NK-92 treated with Interleukin-12 subunit alpha and Interleukin-12 subunit beta, amount 100 ng/mL, for 24 hours (cell line): ENCODE measurements around the gene MCF2.
"Not testable (repeated sequence)": the region's sequence is repeated elsewhere in the genome, so short reads cannot be mapped to it uniquely, and the experiment has no call there.

Source experiments
- DNase-seq: peaks from one replicate; lab custom pipeline; 2025; lab: John Stamatoyannopoulos, UW

The MCF2 gene, protein sequence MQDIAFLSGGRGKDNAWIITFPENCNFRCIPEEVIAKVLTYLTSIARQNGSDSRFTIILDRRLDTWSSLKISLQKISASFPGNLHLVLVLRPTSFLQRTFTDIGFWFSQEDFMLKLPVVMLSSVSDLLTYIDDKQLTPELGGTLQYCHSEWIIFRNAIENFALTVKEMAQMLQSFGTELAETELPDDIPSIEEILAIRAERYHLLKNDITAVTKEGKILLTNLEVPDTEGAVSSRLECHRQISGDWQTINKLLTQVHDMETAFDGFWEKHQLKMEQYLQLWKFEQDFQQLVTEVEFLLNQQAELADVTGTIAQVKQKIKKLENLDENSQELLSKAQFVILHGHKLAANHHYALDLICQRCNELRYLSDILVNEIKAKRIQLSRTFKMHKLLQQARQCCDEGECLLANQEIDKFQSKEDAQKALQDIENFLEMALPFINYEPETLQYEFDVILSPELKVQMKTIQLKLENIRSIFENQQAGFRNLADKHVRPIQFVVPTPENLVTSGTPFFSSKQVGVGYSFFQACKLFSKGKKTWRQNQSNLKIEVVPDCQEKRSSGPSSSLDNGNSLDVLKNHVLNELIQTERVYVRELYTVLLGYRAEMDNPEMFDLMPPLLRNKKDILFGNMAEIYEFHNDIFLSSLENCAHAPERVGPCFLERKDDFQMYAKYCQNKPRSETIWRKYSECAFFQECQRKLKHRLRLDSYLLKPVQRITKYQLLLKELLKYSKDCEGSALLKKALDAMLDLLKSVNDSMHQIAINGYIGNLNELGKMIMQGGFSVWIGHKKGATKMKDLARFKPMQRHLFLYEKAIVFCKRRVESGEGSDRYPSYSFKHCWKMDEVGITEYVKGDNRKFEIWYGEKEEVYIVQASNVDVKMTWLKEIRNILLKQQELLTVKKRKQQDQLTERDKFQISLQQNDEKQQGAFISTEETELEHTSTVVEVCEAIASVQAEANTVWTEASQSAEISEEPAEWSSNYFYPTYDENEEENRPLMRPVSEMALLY

DNA sequence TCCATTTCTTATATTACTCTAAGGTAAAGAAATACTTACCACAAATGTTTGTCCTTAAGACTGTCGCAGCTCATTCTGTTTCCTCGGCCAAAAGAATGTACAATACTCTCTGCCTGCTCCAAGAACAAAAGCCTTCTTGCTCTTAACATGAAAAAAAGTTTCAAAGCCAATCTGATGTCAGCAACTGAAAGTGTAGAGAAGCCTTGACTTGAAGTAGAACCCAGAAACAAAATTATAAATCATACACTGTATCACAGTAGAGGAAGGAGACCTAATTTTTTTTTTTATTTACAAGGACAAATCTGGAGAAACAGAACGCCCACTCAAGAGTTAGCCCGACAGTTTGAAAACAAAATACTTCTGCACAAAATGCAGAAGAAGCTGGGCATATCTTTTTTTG is at the start of gene MCF2:
TSS of gene MCF2 (minus strand) at position 101 of the 400 bp plus-strand sequence. CDS start 56,423 bp downstream, outside the sequence.
- no peak for DNase-seq

GRCh38 chrX:139751053-139751452 is 43.1 kb upstream of the MCF2 start:
- no peak for DNase-seq

- DNase-seq = no peak
These were observed 42.4 kb upstream of the MCF2 start for GRCh38 chrX:139750390-139750789.

DNA sequence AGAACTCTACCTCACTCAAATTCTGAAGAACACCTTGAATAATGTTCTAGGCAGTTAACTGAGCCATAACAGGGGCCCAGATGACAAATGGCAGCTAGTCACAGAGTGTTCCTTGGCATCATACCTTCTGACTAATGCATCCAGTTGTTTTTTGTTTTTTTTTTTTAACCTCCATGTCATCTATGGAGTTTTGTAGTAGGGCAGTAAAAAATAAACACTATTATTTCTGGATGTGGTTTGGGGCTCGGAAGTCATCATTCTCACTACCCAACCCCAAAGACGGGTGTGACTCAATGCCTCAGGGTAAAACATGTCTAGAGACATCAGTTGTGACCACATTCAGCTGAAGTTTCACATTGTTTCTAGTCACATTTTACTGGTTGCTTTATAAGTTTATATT is 31.2 kb upstream of the MCF2 start:
- peak; percentile 4 for DNase-seq

GRCh38 chrX:139738581-139738980 is 30.6 kb upstream of the MCF2 start:
- DNase-seq = no peak

DNA sequence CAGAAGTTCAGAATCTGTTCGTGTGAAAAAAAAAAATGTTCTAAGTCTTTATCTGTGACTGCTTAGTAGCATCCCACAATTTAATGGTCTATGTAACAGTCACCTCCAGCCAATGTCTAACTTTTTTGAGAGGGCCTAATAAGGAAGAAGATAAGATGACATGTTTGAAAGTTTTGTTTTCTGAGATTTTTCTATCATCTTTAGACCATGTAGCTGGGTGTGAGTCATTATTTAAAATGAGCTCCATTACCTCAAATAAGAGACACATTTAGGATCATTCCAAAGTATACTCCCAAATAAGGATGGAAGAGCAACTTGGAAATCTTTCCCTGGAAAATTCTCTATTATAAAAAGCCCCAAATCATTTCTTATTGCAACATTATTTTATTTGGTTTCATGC is 28.2 kb upstream of the MCF2 start:
- no peak for DNase-seq

DNA sequence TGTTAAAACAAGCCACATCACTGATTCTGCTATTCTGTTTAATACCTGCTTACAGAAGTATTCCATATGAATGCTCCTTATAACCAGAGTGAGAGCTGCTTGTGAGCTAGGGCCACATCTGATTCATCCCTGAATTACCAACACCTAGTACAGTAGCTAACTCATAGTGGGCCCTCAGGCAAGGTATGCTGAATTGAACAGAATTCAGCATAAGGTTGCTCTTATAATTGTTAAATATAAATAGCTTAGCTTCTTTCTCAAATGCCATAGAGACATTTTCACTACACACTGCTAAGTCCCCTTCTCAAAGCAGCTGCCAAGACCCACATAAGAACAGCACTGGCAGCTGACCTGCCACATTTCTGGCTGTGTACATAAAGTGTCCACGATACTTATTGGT is 27.0 kb upstream of the MCF2 start:
- no peak for DNase-seq

DNA sequence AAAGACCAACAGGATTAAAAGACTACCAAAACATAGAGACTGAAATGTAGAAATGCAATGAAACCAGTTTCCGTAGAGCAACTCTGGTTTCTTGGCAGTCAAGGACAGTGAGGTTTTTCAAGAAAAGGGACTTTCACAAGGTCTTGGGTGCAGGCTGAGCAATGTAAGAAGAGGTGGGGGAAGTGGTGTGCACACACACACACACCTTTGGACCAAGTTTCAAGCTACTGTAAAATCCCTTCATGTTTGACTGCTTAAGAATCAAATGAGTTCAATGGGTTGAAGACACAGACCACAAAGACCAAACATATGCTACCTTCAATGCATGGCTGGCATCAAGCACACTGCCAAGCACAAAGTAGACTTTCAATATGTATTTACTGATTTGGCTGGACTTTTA is 17.8 kb upstream of the MCF2 start:
- no peak for DNase-seq

GRCh38 chrX:139724626-139725025 is 16.7 kb upstream of the MCF2 start:
- no peak for DNase-seq

DNA sequence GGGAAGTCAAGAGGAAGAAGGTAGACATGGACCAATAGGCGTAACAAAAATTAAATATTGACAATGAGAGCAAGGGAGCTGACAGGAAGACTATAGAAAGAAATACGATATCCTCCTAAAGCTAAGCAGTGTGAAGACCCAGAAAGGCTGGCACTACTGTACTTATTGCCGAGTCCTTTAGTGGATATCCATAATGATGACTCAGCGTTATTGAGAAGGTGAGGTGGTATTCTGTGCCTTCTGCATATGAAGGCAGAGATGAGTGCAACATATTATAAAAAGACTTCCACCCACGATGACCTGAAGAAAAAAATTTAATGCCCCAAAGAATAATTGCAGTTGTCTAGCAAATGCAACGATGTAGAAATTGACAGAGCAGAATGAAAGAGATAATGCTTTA is 13.0 kb upstream of the MCF2 start:
- DNase-seq = no peak

- DNase-seq = no peak
These were observed 12.2 kb upstream of the MCF2 start for GRCh38 chrX:139720136-139720535.

- DNase-seq = no peak
These were observed 5.3 kb downstream of the MCF2 start for GRCh38 chrX:139702658-139703057.

GRCh38 chrX:139692908-139693307 is 15.1 kb downstream of the MCF2 start:
- DNase-seq = no peak

DNA sequence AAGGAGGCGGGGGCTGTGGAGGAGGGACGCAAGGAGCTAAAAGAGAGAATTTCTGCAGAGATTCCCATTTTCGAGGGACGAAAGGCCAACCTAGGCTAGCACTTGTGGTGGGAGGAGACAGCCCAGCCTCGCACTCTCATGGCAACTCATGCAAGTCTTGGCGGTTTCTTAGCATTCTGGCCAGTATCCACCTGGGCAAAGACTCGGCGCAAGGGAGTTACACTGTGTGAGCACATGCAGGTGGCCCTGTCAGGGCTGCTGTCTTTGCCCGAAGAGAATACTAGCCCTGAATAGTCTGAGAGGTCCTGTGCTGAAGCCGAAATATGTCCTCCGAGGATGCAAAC is 15.5 kb downstream of the MCF2 start:
- no peak for DNase-seq

GRCh38 chrX:139691843-139692505 is 16.0 kb downstream of the MCF2 start:
- DNase-seq = no peak

- DNase-seq = no peak
These were observed 16.5 kb downstream of the MCF2 start for GRCh38 chrX:139691493-139691842.

GRCh38 chrX:139685175-139685574 is 22.8 kb downstream of the MCF2 start:
- not testable (repeated sequence) for DNase-seq

- DNase-seq = no peak
These were observed 27.6 kb downstream of the MCF2 start for GRCh38 chrX:139680356-139680755.

DNA sequence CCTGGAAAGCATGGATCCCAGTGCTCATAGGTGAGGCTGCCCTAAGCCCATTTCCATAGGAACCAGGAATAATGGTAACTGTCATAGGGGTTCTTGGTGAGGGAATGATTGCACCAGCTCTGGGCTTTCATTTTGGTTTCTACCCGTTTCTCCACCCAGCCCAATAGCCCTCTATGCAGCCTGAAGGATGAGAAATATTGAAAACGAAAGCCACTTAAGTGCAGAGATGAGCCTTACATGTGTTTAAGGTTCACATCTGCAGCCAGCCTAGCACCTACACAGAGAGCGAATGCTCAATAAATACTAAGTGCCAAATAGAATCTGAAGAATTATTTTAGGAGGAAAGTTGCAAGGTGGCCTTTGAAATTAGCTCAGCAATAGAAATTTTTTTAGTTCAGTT is 60.4 kb downstream of the MCF2 start:
- no peak for DNase-seq

DNA sequence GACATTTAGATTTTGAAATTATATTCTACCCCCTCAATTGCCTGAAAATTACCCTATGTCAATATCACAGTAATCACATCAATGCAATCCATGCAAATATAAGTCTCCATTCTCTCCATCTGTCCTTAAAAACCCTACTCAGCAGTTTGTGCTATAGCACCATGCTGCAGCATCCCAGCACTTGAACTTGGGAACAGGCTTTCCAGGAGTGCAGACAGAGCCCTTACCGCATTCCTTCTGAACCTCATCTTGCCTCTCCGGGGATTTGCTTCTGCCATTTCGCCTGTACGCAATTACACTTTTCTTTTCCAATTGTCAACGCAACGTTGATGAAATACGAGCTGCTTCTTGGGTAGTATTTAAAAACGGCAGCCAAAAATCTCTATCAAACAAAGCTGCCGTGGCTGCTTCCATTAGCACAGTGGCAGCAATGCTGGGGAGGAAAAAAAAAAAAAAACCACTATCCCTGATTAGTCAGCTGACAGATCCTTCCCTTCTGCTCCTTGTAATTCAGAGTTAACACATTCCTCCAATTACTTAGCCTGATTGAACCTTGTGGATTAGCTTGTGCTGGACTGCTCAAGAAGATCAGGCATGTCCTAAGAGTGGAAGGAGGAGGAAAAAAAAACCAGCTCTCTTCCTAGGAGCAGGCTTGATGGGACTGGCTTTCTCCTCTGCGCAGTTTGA is 65.6 kb downstream of the MCF2 start:
- DNase-seq = no peak

- DNase-seq = no peak
These were observed 67.7 kb downstream of the MCF2 start for GRCh38 chrX:139640259-139640658.

DNA sequence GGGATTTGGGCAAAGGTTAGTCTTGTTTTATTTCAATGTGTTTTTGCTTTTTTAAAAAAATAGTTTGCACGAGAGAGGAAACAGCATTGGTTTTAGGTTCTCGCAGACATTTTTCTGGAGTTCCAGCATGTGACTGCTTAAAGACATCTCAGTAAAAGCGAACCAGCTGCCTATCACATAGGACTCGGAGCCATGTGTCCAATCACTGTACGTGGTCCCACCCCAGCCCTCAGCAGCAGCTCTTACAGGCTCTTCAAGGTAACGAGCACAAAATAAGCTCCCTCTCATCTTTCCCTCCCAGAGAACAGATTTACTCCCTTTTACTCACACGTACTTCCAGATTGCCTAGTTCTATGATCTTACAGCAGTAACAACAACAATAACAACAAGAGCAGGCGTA is 68.7 kb downstream of the MCF2 start:
- DNase-seq = no peak
